ENCODE measurements around the gene ADAMTSL5. TPM values are rescaled to one million over a fixed set of nuclear protein-coding genes. Genes with fewer than 3 reads are reported as not detected.

ADAMTSL5 gene
- polyA plus RNA-seq, 1 donor from 2014 or later = not detected

- Histone ChIP-seq H3K79me2 (replicated peaks; ENCODE audit: insufficient read depth, low read length) (peaks cover 5% of the 10 kb centered on the region), H3K4me3 (ENCODE audit: low read length) (no peak overlapping the region), H2AFZ (ENCODE audit: low read depth, low read length) (no peak overlapping the region), H3K9me3 (ENCODE audit: low read length) (no peaks in the 10 kb centered on the region), H3K27me3 (ENCODE audit: insufficient read depth, low read depth, low read length) (no peaks in the 10 kb centered on the region), H3K4me2 (ENCODE audit: low read length) (no peak overlapping the region), H3K9ac (ENCODE audit: low read length) (no peak overlapping the region), H3K36me3 (ENCODE audit: insufficient read depth, low read length) (peaks cover 6% of the 10 kb centered on the region), H3F3A (ENCODE audit: insufficient read depth, low read length, poor library complexity, severe bottlenecking) (no peaks in the 10 kb centered on the region), H3K9me2 (ENCODE audit: insufficient read depth, low read length) (no peaks in the 10 kb centered on the region), H4K20me1 (ENCODE audit: insufficient read depth) (peaks cover 39% of the 10 kb centered on the region), H3K27ac (ENCODE audit: low read length) (no peak overlapping the region)
- no peak for TF ChIP-seq SMC3 (conservative IDR thresholded peaks at IDR 0.05; ENCODE audit: poor library complexity)
- peak; percentile 15 for TF ChIP-seq POLR2AphosphoS5 (IDR thresholded peaks at IDR 0.05)
- TF ChIP-seq REST (IDR thresholded peaks at IDR 0.05; ENCODE audit: borderline replicate concordance) = no peak
- TF ChIP-seq CTCF (IDR thresholded peaks at IDR 0.05; ENCODE audit: poor library complexity, severe bottlenecking) = peak; percentile 26
These were observed 47.4 kb downstream of the ADAMTSL5 start for GRCh38 chr19:1465191-1466016.

- TF ChIP-seq TAF1 (IDR thresholded peaks at IDR 0.05; ENCODE audit: low read depth) (no peak), REST (IDR thresholded peaks at IDR 0.05; ENCODE audit: borderline replicate concordance) (no peak), MXI1 (conservative IDR thresholded peaks at IDR 0.05; ENCODE audit: poor library complexity, severe bottlenecking) (no peak), POLR2AphosphoS5 (IDR thresholded peaks at IDR 0.05) (no peak), RAD21 (conservative IDR thresholded peaks at IDR 0.05) (no peak), EP300 (conservative IDR thresholded peaks at IDR 0.05; ENCODE audit: poor library complexity, severe bottlenecking) (no peak), CTCF (IDR thresholded peaks at IDR 0.05; ENCODE audit: poor library complexity, severe bottlenecking) (no peak), SMC3 (conservative IDR thresholded peaks at IDR 0.05; ENCODE audit: poor library complexity) (no peak), EZH2 (IDR thresholded peaks at IDR 0.05; ENCODE audit: borderline replicate concordance, insufficient read depth, low read length, poor library complexity, severe bottlenecking) (no peak)
- H3K9me2 ChIP-seq (ENCODE audit: insufficient read depth, low read length) = no peaks in the 10 kb centered on the region
- no peaks in the 10 kb centered on the region for H3F3A ChIP-seq (ENCODE audit: insufficient read depth, low read length, poor library complexity, severe bottlenecking)
- no peak overlapping the region for H3K9ac ChIP-seq (ENCODE audit: low read length)
- no peak overlapping the region for H3K4me3 ChIP-seq (ENCODE audit: low read length)
- peaks cover 3% of the 10 kb centered on the region for H3K79me2 ChIP-seq (replicated peaks; ENCODE audit: insufficient read depth, low read length)
- H3K27me3 ChIP-seq (ENCODE audit: insufficient read depth, low read depth, low read length) = no peaks in the 10 kb centered on the region
- H3K36me3 ChIP-seq (ENCODE audit: insufficient read depth, low read length) = peaks cover 20% of the 10 kb centered on the region
- peaks cover 46% of the 10 kb centered on the region for H4K20me1 ChIP-seq (ENCODE audit: insufficient read depth)
- no peaks in the 10 kb centered on the region for H3K9me3 ChIP-seq (ENCODE audit: low read length)
- no peak overlapping the region for H3K27ac ChIP-seq (ENCODE audit: low read length)
- no peak overlapping the region for H3K4me2 ChIP-seq (ENCODE audit: low read length)
- no peak overlapping the region for H2AFZ ChIP-seq (ENCODE audit: low read depth, low read length)
These were observed 51.0 kb downstream of the ADAMTSL5 start for GRCh38 chr19:1461862-1462261.

All from neural cell (in vitro differentiated cells).